Thyroid gland (tissue), 4 donors: ENCODE measurements around the gene CCDC116. TPM values are rescaled to one million over a fixed set of nuclear protein-coding genes. Genes with fewer than 3 reads are reported as not detected.

ENCODE experiments used
- DNase-seq, 2 donors: peaks; one replicate each; pipeline ENCODE4 v3.0.0-alpha.2; 2019
- H3K27ac ChIP-seq, 3 donors: fragments of 200-600 bp; sonication (generic); 1 replicate in 2 of 3; 2 replicates in 1 of 3; pipeline ENCODE4 v1.5.1; 2016 to 2019; ENCODE audit warnings: mild to moderate bottlenecking in 1 of 3, moderate library complexity in 1 of 3
- H3K27me3 ChIP-seq: fragments of 200-600 bp; sonication (generic); one replicate; pipeline ENCODE4 v1.5.1; 2019
- H3K36me3 ChIP-seq, 2 donors: fragments of 200-600 bp; sonication (generic); one replicate each; pipeline ENCODE4 v1.5.1; 2016 to 2019
- H3K4me1 ChIP-seq, 2 donors: fragments of 200-600 bp; sonication (generic); one replicate each; pipeline ENCODE4 v1.5.1; 2017 to 2019
- H3K4me3 ChIP-seq, 3 donors: fragments of 200-600 bp; sonication (generic); replicated peaks in 1 of 3; 1 replicate in 2 of 3; 2 replicates in 1 of 3; pipeline ENCODE4 v1.5.1; 2016; ENCODE audit warnings: mild to moderate bottlenecking in 1 of 3
- H3K9me3 ChIP-seq: fragments of 200-600 bp; sonication (generic); one replicate; pipeline ENCODE4 v1.5.1; 2017
- CTCF ChIP-seq, 6 experiments: fragments of 200-600 bp in 3 of 6; fragments of 450-650 bp in 3 of 6; sonication (generic) in 3 of 6; IDR thresholded peaks; one replicate each; pipeline ENCODE4 v1.5.1; 2016 to 2019; ENCODE audit warnings: antibody characterized with exemption in 6 of 6, mild to moderate bottlenecking in 2 of 6, inconsistent platforms in 1 of 6, moderate library complexity in 1 of 6
- POLR2A ChIP-seq, 2 donors: fragments of 450-650 bp; IDR thresholded peaks; one replicate each; pipeline ENCODE4 v1.6.1; 2017; ENCODE audit warnings: antibody characterized with exemption in 2 of 2, mild to moderate bottlenecking in 2 of 2, moderate library complexity in 1 of 2
- WGBS, 2 donors: methylation state at CpG; one replicate each; pipeline ENCODE4 v1.1.5; 2017; 5-methylcytosine and 5-hydroxymethylcytosine counted together
- intact Hi-C: fragments of 100-400 bp; cut with DNase I; formaldehyde crosslinking; loops from one replicate; pipeline ENCODE4 v1.15.1; 2023
- total RNA-seq, 4 donors: library from RNA; depleted of rRNA; stranded (reverse); fragments of >200 nt; gene quantifications; one replicate each; pipeline ENCODE4 v1.2.3, GENCODE V29; 2016

Gene CCDC116
- total RNA-seq, 4 donors from 2014 or later, result 0.27 to 1.6 (median 0.74) TPM

GRCh38 chr22:21657020-21657359 is 24.4 kb downstream of the CCDC116 start:
- Histone ChIP-seq H3K27ac (peak overlapping the region in 2 of 3 donors; percentile 9 to 33), H3K4me1 (peaks cover 15 to 16% of the 10 kb centered on the region in 2 donors), H3K4me3 (no peak overlapping the region), H3K36me3 (no peaks in the 10 kb centered on the region), H3K27me3 (no peaks in the 10 kb centered on the region), H3K9me3 (no peaks in the 10 kb centered on the region)
- 34 to 36% methylated on average over 17 of the region's 17 CpGs for WGBS, 2 donors
- TF ChIP-seq POLR2A (IDR thresholded peaks at IDR 0.05), result no peak
- no peak for TF ChIP-seq CTCF (IDR thresholded peaks at IDR 0.05)
- DNase-seq, result no peak
- intact Hi-C loops, result no loop called here

- TF ChIP-seq POLR2A (IDR thresholded peaks at IDR 0.05) (peak in 1 of 2 donors; percentile 65), CTCF (IDR thresholded peaks at IDR 0.05) (peak in 3 of 6 experiments; percentile 17 to 38 (median 32))
- H3K4me3 ChIP-seq, result peak overlapping the region; percentile 4 to 48 (median 47)
- no peaks in the 10 kb centered on the region for H3K27me3 ChIP-seq
- peak; percentile 88 for DNase-seq
- no peaks in the 10 kb centered on the region for H3K36me3 ChIP-seq
- H3K27ac ChIP-seq, result peak overlapping the region in 2 of 3 donors; percentile 9 to 33
- intact Hi-C loops, result no loop called here
- H3K4me1 ChIP-seq, result peaks cover 11 to 12% of the 10 kb centered on the region in 2 donors
- H3K9me3 ChIP-seq, result no peaks in the 10 kb centered on the region
- 1 to 2% methylated on average over 22 to 25 of the region's 79 CpGs for WGBS, 2 donors
These were observed 24.9 kb downstream of the CCDC116 start for GRCh38 chr22:21657360-21658032.

DNA sequence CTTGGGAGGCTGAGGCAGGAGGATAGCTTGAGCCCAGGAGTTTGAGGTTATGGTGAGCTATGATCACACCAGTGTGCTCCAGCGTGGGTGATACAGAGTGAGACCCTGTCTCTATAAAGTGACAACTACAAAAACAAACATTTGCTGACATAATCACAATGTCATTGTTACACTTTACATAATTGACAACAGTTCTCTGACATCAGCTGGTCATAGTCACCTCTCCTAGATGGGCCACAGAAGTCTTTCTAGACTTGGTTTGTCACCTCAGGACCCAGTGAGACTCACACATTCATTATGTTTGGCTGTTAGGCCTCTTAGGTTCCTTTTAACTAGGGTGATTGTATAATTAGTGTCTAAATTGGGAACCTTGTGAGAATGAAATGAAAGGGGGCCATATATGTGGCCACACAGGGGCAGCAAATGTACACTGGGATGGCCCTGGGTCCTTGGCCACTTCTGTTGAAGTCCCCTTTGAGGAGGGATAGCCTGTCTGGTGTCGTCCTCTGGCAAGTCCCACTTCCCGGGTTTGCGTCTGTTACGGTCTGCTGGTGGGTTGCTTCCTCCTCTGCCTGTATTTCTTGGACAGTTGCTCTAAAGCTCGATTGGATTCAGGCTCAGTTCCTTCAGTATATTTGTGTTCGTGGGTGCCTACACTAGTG is 27.4 kb downstream of the CCDC116 start:
- intact Hi-C loops, result no loop called here

DNA sequence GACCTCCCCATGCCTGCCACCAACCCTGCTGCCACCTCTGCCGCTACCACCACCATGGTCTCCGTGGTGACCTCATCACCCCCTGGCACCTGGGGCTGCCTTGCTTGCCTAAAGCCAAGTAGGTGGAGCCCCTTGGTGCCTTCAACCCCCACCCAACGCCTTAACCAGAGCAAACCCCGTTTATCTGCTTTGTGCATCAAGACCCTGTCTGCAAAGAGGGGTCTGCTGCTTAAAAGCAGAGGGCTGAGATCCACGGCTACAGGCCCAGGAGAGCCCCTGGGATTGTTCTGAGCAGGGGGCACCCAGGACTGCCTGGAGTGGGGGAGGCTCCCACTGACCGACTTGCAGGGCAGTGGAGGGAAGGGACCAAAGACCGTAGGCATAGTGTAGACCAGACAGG is 28.3 kb downstream of the CCDC116 start:
- DNase-seq, result no peak
- no peak overlapping the region for H3K27ac ChIP-seq
- H3K27me3 ChIP-seq, result no peaks in the 10 kb centered on the region
- no peak overlapping the region for H3K4me3 ChIP-seq
- WGBS, 2 donors, result 83 to 85% methylated on average over 4 to 7 of the region's 7 CpGs
- no peaks in the 10 kb centered on the region for H3K36me3 ChIP-seq
- intact Hi-C loops, result no loop called here
- H3K9me3 ChIP-seq, result no peaks in the 10 kb centered on the region
- peaks cover 9 to 13% of the 10 kb centered on the region in 2 donors for H3K4me1 ChIP-seq
- no peak for TF ChIP-seq CTCF (IDR thresholded peaks at IDR 0.05)
- no peak for TF ChIP-seq POLR2A (IDR thresholded peaks at IDR 0.05)

More for the DNA sequence above, 27.4 kb downstream of the CCDC116 start:
- Histone ChIP-seq H3K27ac (no peak overlapping the region), H3K27me3 (no peaks in the 10 kb centered on the region), H3K9me3 (no peaks in the 10 kb centered on the region), H3K4me3 (no peak overlapping the region), H3K36me3 (no peaks in the 10 kb centered on the region), H3K4me1 (peaks cover 8 to 9% of the 10 kb centered on the region in 2 donors)
- 74 to 76% methylated on average over 6 to 7 of the region's 7 CpGs for WGBS, 2 donors
- no peak for DNase-seq
- TF ChIP-seq CTCF (IDR thresholded peaks at IDR 0.05) (no peak), POLR2A (IDR thresholded peaks at IDR 0.05) (no peak)

DNA sequence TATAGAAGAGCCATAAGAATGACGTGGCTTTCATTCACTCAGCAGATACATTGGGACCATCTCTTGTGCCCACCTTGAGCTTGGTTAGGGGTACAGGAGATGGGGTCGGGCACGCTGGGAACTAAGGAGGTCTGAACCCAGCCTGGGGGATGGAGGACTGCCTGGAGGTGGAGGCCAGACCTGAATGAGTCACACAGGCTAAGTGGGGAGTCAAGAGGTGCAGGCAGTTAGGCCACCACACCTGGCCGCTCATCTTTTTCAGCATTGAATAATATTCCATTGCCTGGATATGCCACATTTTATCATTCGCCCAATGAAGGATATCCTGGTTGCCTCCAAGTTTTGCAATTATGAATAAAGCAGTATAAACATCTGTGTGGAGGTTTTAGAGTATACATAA is 29.4 kb downstream of the CCDC116 start:
- Histone ChIP-seq H3K27me3 (no peaks in the 10 kb centered on the region), H3K36me3 (no peaks in the 10 kb centered on the region), H3K4me3 (no peak overlapping the region), H3K27ac (no peak overlapping the region), H3K9me3 (no peaks in the 10 kb centered on the region), H3K4me1 (peaks cover 11 to 15% of the 10 kb centered on the region in 2 donors)
- DNase-seq, result no peak
- TF ChIP-seq CTCF (IDR thresholded peaks at IDR 0.05) (no peak), POLR2A (IDR thresholded peaks at IDR 0.05) (no peak)
- WGBS, 2 donors, result 95 to 98% methylated on average over 5 of the region's 5 CpGs
- intact Hi-C loops, result no loop called here
